ENCODE results near the gene CPNE6.
"Not testable (repeated sequence)": the region's sequence is repeated elsewhere in the genome, so short reads cannot be mapped to it uniquely, and the experiment has no call there.

Gene CPNE6

GRCh38 chr14:24105609-24106239, 34.4 kb downstream of the CPNE6 start:
- DNase-seq (ENCODE audit: low read depth, low spot score) = not testable (repeated sequence)

DNA sequence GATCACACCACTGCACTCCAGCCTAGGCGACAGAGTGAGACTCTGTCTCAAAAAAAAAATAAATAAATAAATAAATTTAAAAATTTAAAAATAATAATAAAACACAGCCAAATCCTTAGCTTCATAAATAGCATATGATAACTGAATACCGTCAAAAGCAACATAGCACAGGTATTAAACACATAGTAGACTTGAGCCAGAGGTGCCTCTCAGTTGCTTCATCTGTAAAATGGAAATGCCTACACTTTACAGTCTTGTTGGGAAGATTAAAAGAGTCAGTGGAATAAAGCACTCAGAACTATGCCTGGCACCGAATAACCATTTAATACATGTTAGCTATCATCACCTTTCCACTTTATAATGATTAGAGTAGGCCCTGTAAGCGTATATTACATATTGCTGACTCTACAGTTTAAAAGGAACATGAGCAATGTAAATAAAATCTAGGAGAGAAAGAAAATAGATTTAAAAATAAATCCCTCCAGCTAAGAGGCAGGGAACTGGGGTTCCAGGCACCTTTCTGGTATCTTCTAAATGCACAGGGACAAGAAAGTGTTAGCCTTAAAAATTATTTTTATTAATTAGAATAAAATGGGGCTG, 35.4 kb downstream of the CPNE6 start:
- DNase-seq (ENCODE audit: low read depth, low spot score) = no peak

- DNase-seq (ENCODE audit: low read depth, low spot score) = no peak
Measured at GRCh38 chr14:24108336-24108874, 37.0 kb downstream of the CPNE6 start.

GRCh38 chr14:24110060-24110459, 38.7 kb downstream of the CPNE6 start:
- no peak for DNase-seq (ENCODE audit: low read depth, low spot score)

DNA sequence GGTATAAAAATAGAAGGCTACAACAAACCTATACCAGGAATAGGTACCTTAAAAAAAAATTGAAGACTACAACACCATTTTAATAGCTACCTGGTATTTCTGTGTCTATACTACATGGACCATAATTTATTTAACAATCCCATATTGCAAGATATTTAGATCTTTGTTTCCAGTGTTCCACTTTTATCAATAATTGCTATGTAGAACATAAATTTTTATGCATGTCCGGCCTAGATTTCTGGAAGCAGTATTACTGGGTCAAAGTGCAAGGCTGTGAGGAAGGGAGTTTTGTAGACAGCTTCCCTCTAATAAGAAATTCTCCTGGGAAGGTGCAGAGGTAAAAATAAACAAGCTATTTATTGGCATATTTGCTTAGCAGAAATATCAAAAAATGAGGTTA, 39.2 kb downstream of the CPNE6 start:
- DNase-seq (ENCODE audit: low read depth, low spot score) = no peak

DNA sequence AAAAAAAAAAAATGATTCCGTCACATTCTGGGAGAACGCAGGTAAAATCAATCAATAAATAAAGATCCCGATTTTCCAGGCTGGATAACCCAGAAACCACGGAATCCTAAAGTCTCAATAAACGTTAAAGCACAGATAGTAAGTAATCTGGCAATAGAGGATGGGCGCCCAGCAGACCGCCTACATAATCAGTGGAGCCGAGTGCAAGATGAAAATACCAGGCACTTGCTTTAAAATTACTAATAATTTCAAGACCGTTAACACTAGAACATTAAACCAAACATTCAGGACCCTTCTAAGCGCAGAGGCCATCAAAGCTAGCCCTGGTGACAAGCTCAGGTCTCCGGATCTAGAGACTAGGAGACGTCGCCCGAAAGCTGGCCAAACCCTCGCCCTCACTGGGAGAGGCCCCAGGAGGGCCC, 42.0 kb downstream of the CPNE6 start:
- DNase-seq (ENCODE audit: low read depth, low spot score) = no peak

- DNase-seq (ENCODE audit: low read depth, low spot score) = peak; percentile 77
Measured at GRCh38 chr14:24113801-24114531, 42.6 kb downstream of the CPNE6 start.

DNA sequence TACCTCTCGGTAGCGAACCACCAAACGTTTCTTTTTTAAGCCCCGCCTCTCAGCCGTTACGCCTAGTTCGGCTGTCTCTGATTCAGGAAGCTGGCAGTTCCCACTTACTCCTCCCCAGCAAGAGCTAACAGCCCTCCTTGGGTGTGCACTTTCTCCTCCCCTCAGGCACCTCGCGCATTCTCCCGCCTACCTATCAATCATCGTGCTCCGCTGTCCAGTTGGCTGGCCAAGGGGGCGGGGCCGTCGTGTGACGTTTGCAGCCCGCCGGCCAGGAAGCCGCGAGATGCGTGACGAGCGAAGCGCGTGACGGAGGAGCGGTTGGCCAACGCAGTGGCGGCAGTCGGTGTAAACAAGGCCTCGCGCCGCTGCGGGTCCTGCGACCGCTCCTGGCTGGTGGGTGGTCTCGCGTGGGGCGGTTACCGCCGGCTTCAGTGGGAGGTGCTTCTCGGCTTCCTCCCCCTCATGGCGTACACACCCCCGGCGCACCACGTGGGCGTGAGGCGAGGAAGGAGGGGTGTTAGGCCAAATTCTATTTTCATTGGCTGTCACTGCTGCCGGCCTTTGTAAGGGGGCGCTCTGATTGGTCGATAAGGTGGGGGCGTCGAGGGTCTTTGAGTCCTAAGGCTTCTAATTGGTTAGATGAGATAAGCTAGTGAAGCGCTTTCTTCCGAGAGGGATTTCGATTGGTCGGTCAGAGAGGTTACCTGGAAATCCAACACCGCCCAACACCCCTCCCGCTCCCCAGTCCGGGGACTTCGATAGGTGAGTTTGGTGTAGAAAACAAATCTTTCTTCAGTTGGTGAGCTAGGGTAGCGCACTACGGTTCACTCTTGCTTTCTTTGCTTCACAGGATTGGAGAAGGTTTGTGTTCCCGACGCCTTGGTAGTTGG, 43.4 kb downstream of the CPNE6 start, which contains the start of the genes DCAF11 and NRL:
Gene DCAF11, plus strand, starts transcription at position 246 of the 890 bp plus-strand sequence. CDS start 818 bp downstream, outside the sequence.
Gene NRL, minus strand, starts transcription at position 418 of the 890 bp plus-strand sequence. CDS start 32,101 bp downstream, outside the sequence.
- peak; percentile 98 for DNase-seq (ENCODE audit: low read depth, low spot score)

DNA sequence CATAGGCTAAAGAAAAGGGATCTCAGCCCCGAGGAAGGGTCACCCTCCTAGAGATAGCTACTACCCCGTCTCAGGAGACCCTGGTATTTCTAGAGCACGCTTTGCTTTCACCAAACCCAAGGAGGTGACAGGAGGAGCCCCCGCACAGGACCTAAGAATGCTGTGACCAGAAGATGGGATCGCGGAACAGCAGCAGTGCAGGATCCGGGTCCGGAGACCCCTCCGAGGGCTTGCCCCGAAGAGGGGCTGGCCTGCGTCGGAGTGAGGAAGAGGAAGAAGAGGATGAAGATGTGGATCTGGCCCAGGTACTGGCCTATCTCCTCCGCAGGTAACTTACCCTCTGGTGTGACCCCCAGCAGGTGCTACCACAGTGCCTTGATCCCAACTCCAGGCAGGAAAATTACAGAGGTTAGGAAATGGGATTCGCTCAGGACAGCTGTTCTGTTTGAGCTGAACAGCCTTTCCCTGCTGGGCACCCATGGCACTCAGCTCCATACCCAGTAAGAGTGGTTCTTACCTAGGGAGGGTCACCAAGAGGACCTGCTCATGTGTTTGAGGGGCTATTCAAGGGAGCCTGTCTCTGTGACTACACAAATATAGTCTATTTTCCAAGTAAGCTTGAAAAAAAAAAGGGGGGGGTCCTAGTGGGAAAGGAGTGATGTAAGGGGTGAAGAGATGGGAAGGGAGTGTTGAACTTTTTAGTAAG, 44.2 kb downstream of the CPNE6 start:
- DNase-seq (ENCODE audit: low read depth, low spot score) = no peak

DNA sequence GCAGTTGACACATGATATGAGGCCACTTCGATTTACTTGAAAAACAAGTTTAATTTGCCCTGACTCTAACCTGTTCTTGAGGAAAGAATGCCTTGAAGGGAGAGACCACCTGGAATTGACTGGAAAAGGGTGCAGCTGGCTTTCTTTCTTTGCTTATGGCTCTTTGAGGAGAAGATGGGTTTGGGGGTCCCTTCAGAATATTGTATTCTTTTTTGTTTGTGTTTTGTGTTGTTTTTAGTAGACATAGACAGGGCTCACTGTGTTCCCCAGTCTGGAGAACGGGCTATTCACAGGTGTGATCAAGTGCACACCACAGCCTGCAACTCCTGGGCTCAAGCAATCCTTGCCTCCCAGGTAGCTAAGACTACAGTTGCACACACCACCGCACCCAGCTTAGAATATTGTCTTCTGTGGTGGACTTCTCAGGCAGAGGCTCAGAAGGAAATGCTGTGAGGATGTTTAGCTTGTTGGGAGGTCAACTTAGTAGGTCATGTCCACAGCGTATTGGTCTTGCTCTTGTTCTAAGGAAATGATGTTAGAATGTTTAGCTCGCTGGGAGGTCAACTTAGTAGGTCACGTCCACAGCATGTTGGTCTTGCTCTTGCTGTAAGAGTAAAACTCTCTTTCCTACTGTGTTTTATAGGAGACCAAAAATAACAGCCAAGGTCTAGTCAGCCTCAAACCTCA, 44.9 kb downstream of the CPNE6 start:
- DNase-seq (ENCODE audit: low read depth, low spot score) = no peak

- no peak for DNase-seq (ENCODE audit: low read depth, low spot score)
Measured at GRCh38 chr14:24117179-24117578, 45.8 kb downstream of the CPNE6 start.

GRCh38 chr14:24119691-24120090, 48.3 kb downstream of the CPNE6 start:
- DNase-seq (ENCODE audit: low read depth, low spot score) = no peak

- no peak for DNase-seq (ENCODE audit: low read depth, low spot score)
Measured at GRCh38 chr14:24121210-24121609, 49.8 kb downstream of the CPNE6 start.

DNA sequence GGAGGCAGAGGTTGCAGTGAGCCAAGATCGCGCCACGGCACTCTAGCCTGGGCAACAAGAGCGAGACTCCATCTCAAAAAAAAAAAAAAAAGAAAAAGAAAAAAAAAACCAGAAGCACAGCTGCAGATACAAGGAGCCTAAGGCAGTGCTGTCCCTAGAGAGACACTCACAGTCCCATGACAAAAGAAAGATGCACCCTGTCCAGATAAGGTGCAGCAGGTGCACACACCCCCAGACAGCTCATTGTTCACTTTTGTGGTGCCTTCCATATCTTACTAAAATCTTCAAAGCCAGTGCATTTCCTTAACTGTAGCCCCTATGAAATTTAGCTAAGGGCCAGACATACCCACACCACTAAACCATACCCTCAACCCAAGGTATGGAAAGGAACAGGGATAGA, 51.1 kb downstream of the CPNE6 start:
- DNase-seq (ENCODE audit: low read depth, low spot score) = no peak

GRCh38 chr14:24122898-24123297, 51.5 kb downstream of the CPNE6 start:
- DNase-seq (ENCODE audit: low read depth, low spot score) = no peak

GRCh38 chr14:24123424-24124417, 52.4 kb downstream of the CPNE6 start:
- no peak for DNase-seq (ENCODE audit: low read depth, low spot score)

- DNase-seq (ENCODE audit: low read depth, low spot score) = no peak
Measured at GRCh38 chr14:24126939-24127338, 55.6 kb downstream of the CPNE6 start.

DNA sequence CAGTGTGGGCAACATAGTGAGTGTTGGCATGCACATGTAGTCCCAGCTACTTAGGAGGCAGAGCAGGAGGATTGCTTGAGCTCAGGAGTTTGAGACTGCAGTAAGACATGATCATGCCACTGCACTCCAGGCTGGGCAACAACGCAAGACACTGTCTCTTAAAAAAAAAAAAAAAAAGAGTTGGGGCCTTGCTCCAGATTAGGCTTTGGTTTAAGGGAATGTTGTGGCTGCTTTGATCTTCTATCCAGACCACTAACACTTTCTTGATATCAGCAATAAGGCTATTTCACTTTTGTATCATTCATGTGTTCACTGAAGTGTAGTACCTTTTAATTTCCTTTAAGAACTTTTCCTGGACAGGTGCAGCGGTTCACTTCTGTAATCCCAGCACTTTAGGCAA, 56.3 kb downstream of the CPNE6 start:
- no peak for DNase-seq (ENCODE audit: low read depth, low spot score)
